GM12878 (cell line): ENCODE data around the gene LETM1. TPM values are rescaled to one million over a fixed set of nuclear protein-coding genes. Genes with fewer than 3 reads are reported as not detected.

Source experiments
- BMI1 ChIP-seq: fragments of 450-650 bp; IDR thresholded peaks from 2 replicates; pipeline ENCODE4 v1.6.1; 2016; ENCODE audit warnings: mild to moderate bottlenecking, moderate library complexity, borderline replicate concordance
- CREB1 ChIP-seq: IDR thresholded peaks from 2 replicates; pipeline ENCODE4 v1.6.1; 2012; ENCODE audit warnings: low read depth, mild to moderate bottlenecking, inconsistent platforms
- CREM ChIP-seq: IDR thresholded peaks from 2 replicates; pipeline ENCODE4 v1.6.1; 2014; ENCODE audit warnings: antibody characterized with exemption, low read depth
- DPF2 ChIP-seq: fragments of 450-650 bp; IDR thresholded peaks from 2 replicates; pipeline ENCODE4 v1.6.1; 2017; ENCODE audit warnings: mild to moderate bottlenecking
- E2F8 ChIP-seq: fragments of 450-650 bp; IDR thresholded peaks from 2 replicates; pipeline ENCODE4 v1.6.1; 2018; ENCODE audit warnings: mild to moderate bottlenecking, low read depth, moderate library complexity; ENCODE audit not compliant: partially characterized antibody
- EGR1 ChIP-seq, 2 experiments: IDR thresholded peaks; 1 replicate in 1 of 2; 2 replicates in 1 of 2; pipeline ENCODE4 v1.6.1; 2011 to 2012; ENCODE audit warnings: low read depth in 2 of 2, low read length in 2 of 2, borderline replicate concordance in 1 of 2, mild to moderate bottlenecking in 1 of 2, moderate library complexity in 1 of 2
- FOXK2 ChIP-seq: fragments of 450-650 bp; IDR thresholded peaks from 2 replicates; pipeline ENCODE4 v1.6.1; 2017; ENCODE audit warnings: mild to moderate bottlenecking, moderate library complexity
- IRF4 ChIP-seq: IDR thresholded peaks from 2 replicates; pipeline ENCODE4 v1.6.1; 2011; ENCODE audit warnings: low read depth, low read length
- JUNB ChIP-seq: IDR thresholded peaks from 2 replicates; pipeline ENCODE4 v1.6.1; 2016; ENCODE audit warnings: antibody characterized with exemption, mild to moderate bottlenecking
- LARP7 ChIP-seq: fragments of 450-650 bp; IDR thresholded peaks from 2 replicates; pipeline ENCODE4 v1.6.1; 2017; ENCODE audit warnings: mild to moderate bottlenecking
- NBN ChIP-seq: fragments of 450-650 bp; IDR thresholded peaks from 2 replicates; pipeline ENCODE4 v1.6.1; 2016
- NR2C2 ChIP-seq: IDR thresholded peaks from 2 replicates; pipeline ENCODE4 v1.6.1; 2011; ENCODE audit warnings: borderline replicate concordance, low read depth; ENCODE audit not compliant: control insufficient read depth, insufficient read length
- PBX3 ChIP-seq: IDR thresholded peaks from 2 replicates; pipeline ENCODE4 v1.6.1; 2011; ENCODE audit warnings: mild to moderate bottlenecking, low read depth, low read length, moderate library complexity; ENCODE audit not compliant: insufficient replicate concordance
- PKNOX1 ChIP-seq: fragments of 450-650 bp; IDR thresholded peaks from 2 replicates; pipeline ENCODE4 v1.6.1; 2016; ENCODE audit warnings: mild to moderate bottlenecking
- RAD21 ChIP-seq: IDR thresholded peaks from 2 replicates; pipeline ENCODE4 v1.6.1; 2011; ENCODE audit warnings: mild to moderate bottlenecking, low read depth, low read length, moderate library complexity; ENCODE audit not compliant: insufficient read depth
- RELB ChIP-seq: fragments of 450-650 bp; IDR thresholded peaks from 2 replicates; pipeline ENCODE4 v1.6.1; 2017; ENCODE audit warnings: low read depth, mild to moderate bottlenecking, moderate library complexity
- RUNX3 ChIP-seq: IDR thresholded peaks from 2 replicates; pipeline ENCODE4 v1.6.1; 2012; ENCODE audit warnings: low read length, inconsistent platforms
- SIN3A ChIP-seq: IDR thresholded peaks from 2 replicates; pipeline ENCODE4 v1.6.1; 2012; ENCODE audit warnings: low read depth, low read length, improper control_type of control experiment
- SPI1 ChIP-seq: IDR thresholded peaks from 2 replicates; pipeline ENCODE4 v1.6.1; 2011; ENCODE audit warnings: low read depth, mild to moderate bottlenecking, low read length, moderate library complexity, borderline replicate concordance; ENCODE audit not compliant: insufficient read depth
- TCF7 ChIP-seq: IDR thresholded peaks from 2 replicates; pipeline ENCODE4 v1.6.1; 2014; ENCODE audit warnings: antibody characterized with exemption, borderline replicate concordance
- ZNF384 ChIP-seq: IDR thresholded peaks from 2 replicates; pipeline ENCODE4 v1.6.1; 2012; ENCODE audit warnings: low read depth, mild to moderate bottlenecking, low read length, improper control_type of control experiment, borderline replicate concordance
- ZNF622 ChIP-seq: fragments of 450-650 bp; IDR thresholded peaks from 2 replicates; pipeline ENCODE4 v1.6.1; 2017; ENCODE audit warnings: mild to moderate bottlenecking, inconsistent platforms
- polyA plus RNA-seq, 11 experiments: library from polyadenylated mRNA; depleted of rRNA in 4 of 11; unstranded in 6 of 11; stranded (reverse) in 5 of 11; fragments of >200 nt; fragmentation: Nextera tagmentation in 4 of 11; fragmentation: Illumina TruSeq in 1 of 11; extraction: Ambion mirVana in 4 of 11; extraction: Trizol in 1 of 11; gene quantifications; 1 replicate in 1 of 11; 2 replicates in 10 of 11; pipeline versions ENCODE4 v1.2.1 to v1.2.3, GENCODE V29; 2011 to 2016; ENCODE audit warnings: inconsistent platforms in 2 of 11, missing spikeins in 2 of 11, low read depth in 1 of 11
- total RNA-seq, 4 experiments: library from RNA; depleted of rRNA in 3 of 4; stranded (reverse); fragments of >200 nt in 3 of 4; fragmentation: Illumina TruSeq in 1 of 4; extraction: Trizol in 1 of 4; gene quantifications; 2 replicates each; pipeline versions ENCODE4 v1.2.1 to v1.2.3, GENCODE V29; 2013 to 2021
- TF ChIP-seq, protein P1 (sequence below): fragments of 450-650 bp; IDR thresholded peaks from 2 replicates; pipeline ENCODE4 v1.6.1; 2017; ENCODE audit warnings: mild to moderate bottlenecking
- TF ChIP-seq, protein P2 (sequence below): IDR thresholded peaks from 2 replicates; pipeline ENCODE4 v1.6.1; 2011; ENCODE audit warnings: low read depth, mild to moderate bottlenecking, low read length, moderate library complexity, borderline replicate concordance; ENCODE audit errors: extremely low read depth

The LETM1 gene
- total and polyA plus RNA-seq, 10 of the 15 experiments (the other 5 are each of a cell fraction or from before 2014, with no cell fraction given): 2.6 to 65.2 (median 30.2) TPM

- TF ChIP-seq FOXK2: no peak
- TF ChIP-seq LARP7: no peak
- TF ChIP-seq SIN3A: no peak
- TF ChIP-seq, protein P1, sequence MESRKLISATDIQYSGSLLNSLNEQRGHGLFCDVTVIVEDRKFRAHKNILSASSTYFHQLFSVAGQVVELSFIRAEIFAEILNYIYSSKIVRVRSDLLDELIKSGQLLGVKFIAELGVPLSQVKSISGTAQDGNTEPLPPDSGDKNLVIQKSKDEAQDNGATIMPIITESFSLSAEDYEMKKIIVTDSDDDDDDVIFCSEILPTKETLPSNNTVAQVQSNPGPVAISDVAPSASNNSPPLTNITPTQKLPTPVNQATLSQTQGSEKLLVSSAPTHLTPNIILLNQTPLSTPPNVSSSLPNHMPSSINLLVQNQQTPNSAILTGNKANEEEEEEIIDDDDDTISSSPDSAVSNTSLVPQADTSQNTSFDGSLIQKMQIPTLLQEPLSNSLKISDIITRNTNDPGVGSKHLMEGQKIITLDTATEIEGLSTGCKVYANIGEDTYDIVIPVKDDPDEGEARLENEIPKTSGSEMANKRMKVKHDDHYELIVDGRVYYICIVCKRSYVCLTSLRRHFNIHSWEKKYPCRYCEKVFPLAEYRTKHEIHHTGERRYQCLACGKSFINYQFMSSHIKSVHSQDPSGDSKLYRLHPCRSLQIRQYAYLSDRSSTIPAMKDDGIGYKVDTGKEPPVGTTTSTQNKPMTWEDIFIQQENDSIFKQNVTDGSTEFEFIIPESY: no peak
- TF ChIP-seq, protein P2, sequence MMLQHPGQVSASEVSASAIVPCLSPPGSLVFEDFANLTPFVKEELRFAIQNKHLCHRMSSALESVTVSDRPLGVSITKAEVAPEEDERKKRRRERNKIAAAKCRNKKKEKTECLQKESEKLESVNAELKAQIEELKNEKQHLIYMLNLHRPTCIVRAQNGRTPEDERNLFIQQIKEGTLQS: no peak
- TF ChIP-seq TCF7: no peak
- no peak; the same call in 1 of the 2 replicates for TF ChIP-seq JUNB
- TF ChIP-seq ZNF622: no peak
- no peak for TF ChIP-seq PBX3
- no peak for TF ChIP-seq CREM
- no peak for TF ChIP-seq RAD21
- TF ChIP-seq DPF2: no peak
- TF ChIP-seq BMI1: no peak
- TF ChIP-seq E2F8: no peak
- TF ChIP-seq EGR1 (IDR thresholded peaks at IDR 0.05; ENCODE audit: borderline replicate concordance in 1 of 2, low read depth in 2 of 2, low read length in 2 of 2): no peak
- TF ChIP-seq RUNX3: peak; percentile 16; the same call in 1 of the 2 replicates
- TF ChIP-seq PKNOX1: no peak
- no peak for TF ChIP-seq NBN
- no peak for TF ChIP-seq RELB
- no peak for TF ChIP-seq SPI1
- TF ChIP-seq IRF4: 0 out of 2 replicates have a peak, but pooled peaks have one; percentile 33
- TF ChIP-seq CREB1: no peak
- no peak for TF ChIP-seq ZNF384
- TF ChIP-seq NR2C2: no peak
These were observed 16.9 kb upstream of the LETM1 start (continued) for GRCh38 chr4:1872870-1873269.
